CD4-positive, alpha-beta T cell (primary cell): ENCODE measurements around the gene P3H1. TPM values are rescaled to one million over a fixed set of nuclear protein-coding genes. Genes with fewer than 3 reads are reported as not detected.

Source experiments
- ATAC-seq: fragments of 200-7000 bp; cut with Tn5 transposase; one replicate; pipeline ENCODE4 v1.10.0; 2022; ENCODE audit warnings: mild to moderate bottlenecking; ENCODE audit not compliant: poor library complexity
- CTCF ChIA-PET: fragments of 350-600 bp; sonication (Branson Sonifier 250); formaldehyde crosslinking; loops from one replicate; lab custom pipeline; 2021; ENCODE audit warnings: antibody characterized with exemption, inconsistent platforms; lab: Charles Lee
- POLR2A ChIA-PET: fragments of 350-600 bp; sonication (Branson Sonifier 250); formaldehyde crosslinking; loops from one replicate; lab custom pipeline; 2021; ENCODE audit warnings: antibody characterized with exemption, inconsistent platforms; lab: Charles Lee
- DNase-seq, 14 experiments: peaks; one replicate each; pipeline ENCODE4 v3.0.0-alpha.2; 2013 to 2020; ENCODE audit warnings: mixed read lengths in 2 of 14
- H3K27ac ChIP-seq, 2 donors: one replicate each; pipeline versions ENCODE4 v1.5.1 to v1.7.0; 2013; ENCODE audit warnings: low read length in 2 of 2, low read depth in 1 of 2, mild to moderate bottlenecking in 1 of 2
- H3K27me3 ChIP-seq, 2 experiments: 1 replicate in 1 of 2; 2 replicates in 1 of 2; pipeline versions ENCODE4 v1.6.1 to v1.7.0; 2013; ENCODE audit warnings: low read length in 2 of 2, control low read depth in 1 of 2, mild to moderate bottlenecking in 1 of 2, moderate library complexity in 1 of 2; ENCODE audit not compliant: insufficient read depth in 2 of 2, control insufficient read depth in 1 of 2
- H3K36me3 ChIP-seq: one replicate; pipeline ENCODE4 v1.6.1; 2013; ENCODE audit warnings: low read length, control low read depth; ENCODE audit not compliant: insufficient read depth
- H3K4me1 ChIP-seq: one replicate; pipeline ENCODE4 v1.6.1; 2013; ENCODE audit warnings: low read length, control low read depth; ENCODE audit not compliant: insufficient read depth
- H3K4me3 ChIP-seq: one replicate; pipeline ENCODE4 v1.5.1; 2013; ENCODE audit warnings: mild to moderate bottlenecking, low read length, moderate library complexity
- H3K9me3 ChIP-seq, 2 experiments: 1 replicate in 1 of 2; 2 replicates in 1 of 2; pipeline versions ENCODE4 v1.6.1 to v1.7.0; 2013; ENCODE audit warnings: low read length in 2 of 2, mild to moderate bottlenecking in 2 of 2, control low read depth in 1 of 2, moderate library complexity in 1 of 2; ENCODE audit not compliant: control insufficient read depth in 1 of 2, insufficient read depth in 1 of 2
- H3K27ac Mint-ChIP-seq: one replicate; pipeline ENCODE4 v1.8.0; 2020; ENCODE audit warnings: mixed read lengths
- H3K27me3 Mint-ChIP-seq: one replicate; pipeline ENCODE4 v1.8.0; 2021; ENCODE audit warnings: mixed read lengths
- H3K36me3 Mint-ChIP-seq: one replicate; pipeline ENCODE4 v1.8.0; 2021; ENCODE audit warnings: low read depth, mixed read lengths
- H3K4me1 Mint-ChIP-seq: one replicate; pipeline ENCODE4 v1.8.0; 2021; ENCODE audit warnings: low read depth, mixed read lengths
- H3K4me3 Mint-ChIP-seq: one replicate; pipeline ENCODE4 v1.8.0; 2020; ENCODE audit warnings: mild to moderate bottlenecking, mixed read lengths
- H3K9me3 Mint-ChIP-seq: one replicate; pipeline ENCODE4 v1.8.0; 2020; ENCODE audit warnings: mixed read lengths
- CTCF ChIP-seq: fragments of 200-600 bp; IDR thresholded peaks from one replicate; pipeline ENCODE4 v1.8.0; 2022; ENCODE audit warnings: antibody characterized with exemption, mild to moderate bottlenecking
- intact Hi-C, 2 experiments: fragments of 100-400 bp; cut with DNase I in 1 of 2; cut with micrococcal nuclease in 1 of 2; formaldehyde crosslinking; loops; one replicate each; pipeline versions ENCODE4 v1.15.1 to v1.9.0; 2023 to 2025; cut with DNase I, micrococcal nuclease
- total RNA-seq, 174 experiments: library from RNA in 2 of 174; stranded (reverse) in 2 of 174; gene quantifications; one replicate each; pipeline ENCODE4 v1.2.3 and lab custom pipeline; 2021 to 2026

P3H1 gene
- total RNA-seq, 2 experiments from 2014 or later = 17.6 to 20.9 TPM

GRCh38 chr1:42735056-42735455, 31.8 kb downstream of the P3H1 start:
- Histone ChIP-seq H3K4me1 (peaks cover 7% of the 10 kb centered on the region), H3K4me3 (no peak overlapping the region), H3K9me3 (no peaks in the 10 kb centered on the region), H3K36me3 (no peaks in the 10 kb centered on the region), H3K27me3 (no peaks in the 10 kb centered on the region), H3K27ac (no peak overlapping the region)
- H3K36me3 Mint-ChIP-seq = no peaks in the 10 kb centered on the region
- POLR2A ChIA-PET = no interaction called here
- intact Hi-C loops = no loop called here
- no peaks in the 10 kb centered on the region for H3K9me3 Mint-ChIP-seq
- H3K27me3 Mint-ChIP-seq = no peaks in the 10 kb centered on the region
- TF ChIP-seq CTCF = no peak
- CTCF ChIA-PET = no interaction called here
- no peak for ATAC-seq
- peaks cover 9% of the 10 kb centered on the region for H3K4me1 Mint-ChIP-seq
- H3K27ac Mint-ChIP-seq = no peak overlapping the region
- DNase-seq = no peak
- H3K4me3 Mint-ChIP-seq = no peak overlapping the region

GRCh38 chr1:42734201-42735035, 32.4 kb downstream of the P3H1 start:
- intact Hi-C loops = no loop called here
- H3K36me3 Mint-ChIP-seq = no peaks in the 10 kb centered on the region

GRCh38 chr1:42733415-42734200, 33.2 kb downstream of the P3H1 start:
- no peak overlapping the region for H3K27ac Mint-ChIP-seq
- H3K4me1 ChIP-seq = peaks cover 7% of the 10 kb centered on the region
- POLR2A ChIA-PET = no interaction called here
- H3K4me3 ChIP-seq = no peak overlapping the region
- no peaks in the 10 kb centered on the region for H3K36me3 Mint-ChIP-seq
- H3K9me3 ChIP-seq = no peaks in the 10 kb centered on the region
- no peaks in the 10 kb centered on the region for H3K36me3 ChIP-seq
- no peak for TF ChIP-seq CTCF
- intact Hi-C loops = no loop called here
- CTCF ChIA-PET = no interaction called here
- H3K4me1 Mint-ChIP-seq = peaks cover 9% of the 10 kb centered on the region
- no peaks in the 10 kb centered on the region for H3K27me3 Mint-ChIP-seq
- H3K4me3 Mint-ChIP-seq = no peak overlapping the region
- H3K27ac ChIP-seq = no peak overlapping the region
- ATAC-seq (no peak), DNase-seq (no peak)
- H3K27me3 ChIP-seq = no peaks in the 10 kb centered on the region
- no peaks in the 10 kb centered on the region for H3K9me3 Mint-ChIP-seq

More at GRCh38 chr1:42734201-42735035, 32.4 kb downstream of the P3H1 start:
- Histone ChIP-seq H3K36me3 (no peaks in the 10 kb centered on the region), H3K4me1 (peaks cover 7% of the 10 kb centered on the region), H3K4me3 (no peak overlapping the region), H3K27me3 (no peaks in the 10 kb centered on the region), H3K27ac (no peak overlapping the region), H3K9me3 (no peaks in the 10 kb centered on the region)
- DNase-seq (no peak), ATAC-seq (no peak)
- peaks cover 9% of the 10 kb centered on the region for H3K4me1 Mint-ChIP-seq
- H3K27me3 Mint-ChIP-seq = no peaks in the 10 kb centered on the region
- no peak overlapping the region for H3K27ac Mint-ChIP-seq
- no peak for TF ChIP-seq CTCF
- H3K4me3 Mint-ChIP-seq = no peak overlapping the region
- ChIA-PET POLR2A (no interaction called here), CTCF (no interaction called here)
- no peaks in the 10 kb centered on the region for H3K9me3 Mint-ChIP-seq
